Measurements from ENCODE around the gene COG6. TPM values are rescaled to one million over a fixed set of nuclear protein-coding genes. Genes with fewer than 3 reads are reported as not detected.
A peak's percentile ranks its signal among the peaks of the same experiment; 100 is the strongest.

Gene COG6
- polyA plus RNA-seq, 1 experiment: 48.6 TPM

GRCh38 chr13:39784347-39784746 lies 128.9 kb downstream of the COG6 start:
- peak; percentile 2 for DNase-seq (ENCODE audit: low read depth, low spot score)
- TF ChIP-seq, protein P1, sequence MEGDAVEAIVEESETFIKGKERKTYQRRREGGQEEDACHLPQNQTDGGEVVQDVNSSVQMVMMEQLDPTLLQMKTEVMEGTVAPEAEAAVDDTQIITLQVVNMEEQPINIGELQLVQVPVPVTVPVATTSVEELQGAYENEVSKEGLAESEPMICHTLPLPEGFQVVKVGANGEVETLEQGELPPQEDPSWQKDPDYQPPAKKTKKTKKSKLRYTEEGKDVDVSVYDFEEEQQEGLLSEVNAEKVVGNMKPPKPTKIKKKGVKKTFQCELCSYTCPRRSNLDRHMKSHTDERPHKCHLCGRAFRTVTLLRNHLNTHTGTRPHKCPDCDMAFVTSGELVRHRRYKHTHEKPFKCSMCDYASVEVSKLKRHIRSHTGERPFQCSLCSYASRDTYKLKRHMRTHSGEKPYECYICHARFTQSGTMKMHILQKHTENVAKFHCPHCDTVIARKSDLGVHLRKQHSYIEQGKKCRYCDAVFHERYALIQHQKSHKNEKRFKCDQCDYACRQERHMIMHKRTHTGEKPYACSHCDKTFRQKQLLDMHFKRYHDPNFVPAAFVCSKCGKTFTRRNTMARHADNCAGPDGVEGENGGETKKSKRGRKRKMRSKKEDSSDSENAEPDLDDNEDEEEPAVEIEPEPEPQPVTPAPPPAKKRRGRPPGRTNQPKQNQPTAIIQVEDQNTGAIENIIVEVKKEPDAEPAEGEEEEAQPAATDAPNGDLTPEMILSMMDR (IDR thresholded peaks at IDR 0.05; ENCODE audit: low read depth, low read length): no peak
- H3K27ac ChIP-seq (ENCODE audit: low read depth, low read length): no peak overlapping the region
- CTCF ChIA-PET: interaction anchor here (0.5 kb wide), 1 partner anchor 733 kb away, joined by 4 read pairs; no protein-coding TSS in a partner anchor
- H3K27me3 ChIP-seq (ENCODE audit: control insufficient read depth, insufficient read depth, low read length): no peaks in the 10 kb centered on the region
- H3K9me3 ChIP-seq (ENCODE audit: control insufficient read depth, insufficient read depth, low read length): peaks cover 1% of the 10 kb centered on the region; the same call in 1 of the 2 replicates
- H3K4me3 ChIP-seq (ENCODE audit: low read depth, low read length): no peak overlapping the region
- POLR2A ChIA-PET: no interaction called here

DNA sequence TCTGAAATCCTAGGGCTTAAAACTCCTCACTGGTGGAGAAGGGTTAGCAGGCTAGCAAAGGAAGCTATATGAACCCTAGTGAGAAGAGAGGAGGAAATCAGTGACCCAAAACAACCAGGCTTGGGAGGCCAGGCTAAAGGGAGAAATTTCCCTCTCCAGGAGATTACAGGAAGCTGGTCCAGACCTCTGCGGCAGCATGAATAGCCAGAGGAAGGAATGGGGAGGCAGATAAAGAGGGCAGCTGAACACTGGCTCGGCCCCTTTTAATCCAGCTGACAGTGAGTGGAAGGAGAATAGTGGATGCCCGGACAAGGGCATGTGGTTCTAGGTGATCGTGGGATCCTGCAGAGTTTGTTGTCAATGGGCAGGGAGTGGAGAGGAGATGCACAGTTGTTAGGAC lies 130.6 kb downstream of the COG6 start:
- H3K4me3 ChIP-seq (ENCODE audit: low read depth, low read length): no peak overlapping the region
- TF ChIP-seq, protein P1 (IDR thresholded peaks at IDR 0.05; ENCODE audit: low read depth, low read length): no peak
- ChIA-PET CTCF (no interaction called here), POLR2A (no interaction called here)
- peaks cover 5% of the 10 kb centered on the region; the same call in 1 of the 2 replicates for H3K9me3 ChIP-seq (ENCODE audit: control insufficient read depth, insufficient read depth, low read length)
- no peaks in the 10 kb centered on the region for H3K27me3 ChIP-seq (ENCODE audit: control insufficient read depth, insufficient read depth, low read length)
- H3K27ac ChIP-seq (ENCODE audit: low read depth, low read length): no peak overlapping the region
- no peak for DNase-seq (ENCODE audit: low read depth, low spot score)

DNA sequence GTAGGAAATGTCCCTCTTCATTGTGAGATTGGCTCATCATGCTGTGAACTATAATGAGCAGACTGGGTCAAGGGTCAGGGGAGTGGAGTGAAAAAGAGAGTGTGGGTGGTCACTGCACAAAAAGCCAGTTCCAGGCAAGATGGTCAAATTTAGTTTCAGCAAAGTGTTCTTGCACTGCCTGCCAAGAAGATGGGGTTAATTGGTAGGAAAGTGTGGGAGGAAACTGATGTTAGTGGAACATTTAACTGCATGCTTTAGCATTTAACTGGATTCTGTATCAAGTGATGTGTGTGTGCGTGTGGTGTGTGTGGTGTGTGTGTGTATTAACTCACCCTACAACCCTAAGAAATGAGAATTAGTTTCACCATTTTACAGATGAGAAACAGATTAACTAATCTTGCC lies 131.6 kb downstream of the COG6 start:
- no peak for DNase-seq (ENCODE audit: low read depth, low spot score)
- Histone ChIP-seq H3K27ac (ENCODE audit: low read depth, low read length) (no peak overlapping the region), H3K9me3 (ENCODE audit: control insufficient read depth, insufficient read depth, low read length) (peaks cover 5% of the 10 kb centered on the region; the same call in 1 of the 2 replicates), H3K4me3 (ENCODE audit: low read depth, low read length) (no peak overlapping the region), H3K27me3 (ENCODE audit: control insufficient read depth, insufficient read depth, low read length) (no peaks in the 10 kb centered on the region)
- TF ChIP-seq, protein P1 (IDR thresholded peaks at IDR 0.05; ENCODE audit: low read depth, low read length): no peak
- CTCF ChIA-PET: no interaction called here
- POLR2A ChIA-PET: no interaction called here

GRCh38 chr13:39788102-39788501 lies 132.6 kb downstream of the COG6 start:
- ChIA-PET POLR2A (no interaction called here), CTCF (no interaction called here)
- H3K9me3 ChIP-seq (ENCODE audit: control insufficient read depth, insufficient read depth, low read length): peaks cover 5% of the 10 kb centered on the region; the same call in 1 of the 2 replicates
- no peak for DNase-seq (ENCODE audit: low read depth, low spot score)
- no peaks in the 10 kb centered on the region for H3K27me3 ChIP-seq (ENCODE audit: control insufficient read depth, insufficient read depth, low read length)
- H3K4me3 ChIP-seq (ENCODE audit: low read depth, low read length): no peak overlapping the region
- H3K27ac ChIP-seq (ENCODE audit: low read depth, low read length): no peak overlapping the region
- TF ChIP-seq, protein P1 (IDR thresholded peaks at IDR 0.05; ENCODE audit: low read depth, low read length): no peak

- Histone ChIP-seq H3K9me3 (ENCODE audit: control insufficient read depth, insufficient read depth, low read length) (peaks cover 5% of the 10 kb centered on the region; the same call in 1 of the 2 replicates), H3K27me3 (ENCODE audit: control insufficient read depth, insufficient read depth, low read length) (no peaks in the 10 kb centered on the region), H3K27ac (ENCODE audit: low read depth, low read length) (no peak overlapping the region), H3K4me3 (ENCODE audit: low read depth, low read length) (no peak overlapping the region)
- DNase-seq (ENCODE audit: low read depth, low spot score): no peak
- TF ChIP-seq, protein P1 (IDR thresholded peaks at IDR 0.05; ENCODE audit: low read depth, low read length): no peak
- CTCF ChIA-PET: no interaction called here
- POLR2A ChIA-PET: no interaction called here
These were observed 134.0 kb downstream of the COG6 start for GRCh38 chr13:39789451-39789850.

Small RNA genes within 50 kb of the gene (small RNA-seq; reads per million reads assigned to genes)
- gene MIR4305 (ENCODE audit: insufficient read length, low read depth) (not detected), gene RNY4P14 (ENCODE audit: insufficient read length, low read depth) (not detected)

Other genes with a start within 250 kb of the COG6 start
- 36.9 and 40.3 TPM in 2 replicates for gene LHFPL6, start 52.5 kb upstream of the COG6 start, polyA plus RNA-seq (2011; rRNA removed)

All from AG04450 (cell line).